IMR-90 (cell line): ENCODE results near the gene ZNF445. TPM values are rescaled to one million over a fixed set of nuclear protein-coding genes. Genes with fewer than 3 reads are reported as not detected.

Source experiments
- ATAC-seq: fragments of 200-7000 bp; cut with Tn5 transposase; 2 replicates; pipeline ENCODE4 v1.9.1; 2020; ENCODE audit warnings: low read depth, mild to moderate bottlenecking, moderate library complexity
- BruUV-seq: library from RNA; stranded (reverse); fragments of 400-500 nt; replicated peaks from 2 replicates; lab custom pipeline; 2021; lab: Mats Ljungman, UMichigan
- CTCF ChIA-PET: fragments of 300-600 bp; formaldehyde crosslinking; extraction: SDS; loops from one replicate; lab custom pipeline; 2021; ENCODE audit warnings: antibody characterized with exemption; lab: Yijun Ruan, JAX
- POLR2A ChIA-PET: fragments of 300-600 bp; sonication (Branson Sonifier 250); formaldehyde crosslinking; loops from one replicate; lab custom pipeline; 2022; ENCODE audit warnings: antibody characterized with exemption; ENCODE audit not compliant: unreplicated experiment; lab: Charles Lee
- DNase-seq: peaks from one replicate; pipeline ENCODE4 v3.0.0; 2013
- H2AFZ ChIP-seq: replicated peaks from 2 replicates; pipeline ENCODE3; 2013; ENCODE audit warnings: low read length, mild to moderate bottlenecking; ENCODE audit not compliant: poor library complexity
- H2AK5ac ChIP-seq: 2 replicates; pipeline ENCODE4 v1.6.1; 2013; ENCODE audit warnings: low read depth, low read length, inconsistent platforms
- H2AK9ac ChIP-seq: replicated peaks from 2 replicates; pipeline ENCODE3; 2013; ENCODE audit warnings: mild to moderate bottlenecking, low read depth, low read length, moderate library complexity; ENCODE audit not compliant: poor library complexity
- H2BK120ac ChIP-seq: 2 replicates; pipeline ENCODE4 v1.6.1; 2013; ENCODE audit warnings: low read depth, low read length, inconsistent platforms
- H2BK15ac ChIP-seq: 3 replicates; pipeline ENCODE4 v1.6.1; 2013; ENCODE audit warnings: low read depth, low read length, inconsistent platforms
- H2BK20ac ChIP-seq: 2 replicates; pipeline ENCODE4 v1.6.1; 2013; ENCODE audit warnings: low read depth, mild to moderate bottlenecking, inconsistent platforms, low read length, moderate library complexity
- H2BK5ac ChIP-seq: 2 replicates; pipeline ENCODE4 v1.6.1; 2013; ENCODE audit warnings: mild to moderate bottlenecking, low read depth, low read length, inconsistent platforms; ENCODE audit not compliant: poor library complexity, severe bottlenecking
- H3K14ac ChIP-seq: replicated peaks from 2 replicates; pipeline ENCODE4 v1.6.1; 2013; ENCODE audit warnings: low read depth, low read length, inconsistent platforms
- H3K18ac ChIP-seq: 2 replicates; pipeline ENCODE4 v1.6.1; 2013; ENCODE audit warnings: low read depth, low read length, control low read depth
- H3K23ac ChIP-seq: 2 replicates; pipeline ENCODE4 v1.6.1; 2013; ENCODE audit warnings: low read depth, low read length, inconsistent platforms
- H3K27ac ChIP-seq: 2 replicates; pipeline ENCODE4 v1.5.1; 2013; ENCODE audit warnings: mild to moderate bottlenecking, control low read depth, low read length; ENCODE audit not compliant: insufficient read depth
- H3K27me3 ChIP-seq: 2 replicates; pipeline ENCODE4 v1.6.1; 2013; ENCODE audit warnings: low read length; ENCODE audit not compliant: control insufficient read depth, insufficient read depth
- H3K36me3 ChIP-seq: 2 replicates; pipeline ENCODE4 v1.6.1; 2013; ENCODE audit warnings: low read length, mixed read lengths; ENCODE audit not compliant: control insufficient read depth, insufficient read depth
- H3K4ac ChIP-seq: 2 replicates; pipeline ENCODE4 v1.6.1; 2013; ENCODE audit warnings: low read depth, low read length, inconsistent platforms
- H3K4me1 ChIP-seq: 2 replicates; pipeline ENCODE4 v1.6.1; 2013; ENCODE audit warnings: low read length, mixed read lengths; ENCODE audit not compliant: control insufficient read depth, insufficient read depth
- H3K4me2 ChIP-seq: 2 replicates; pipeline ENCODE4 v1.6.1; 2013; ENCODE audit warnings: low read depth, mild to moderate bottlenecking, control low read depth, low read length, moderate library complexity
- H3K4me3 ChIP-seq: 2 replicates; pipeline ENCODE4 v1.5.1; 2013; ENCODE audit warnings: low read depth, mild to moderate bottlenecking, control low read depth, low read length, moderate library complexity; ENCODE audit not compliant: insufficient read depth
- H3K56ac ChIP-seq: 2 replicates; pipeline ENCODE4 v1.6.1; 2013; ENCODE audit warnings: low read length, inconsistent platforms; ENCODE audit not compliant: insufficient read depth; ENCODE audit errors: extremely low read depth
- H3K79me1 ChIP-seq, 2 experiments: 2 replicates each; pipeline ENCODE4 v1.6.1; 2013; ENCODE audit warnings: low read length in 2 of 2, inconsistent platforms in 1 of 2, low read depth in 1 of 2
- H3K9ac ChIP-seq: 2 replicates; pipeline ENCODE4 v1.6.1; 2013; ENCODE audit warnings: low read depth, low read length, control low read depth
- H3K9me1 ChIP-seq: 2 replicates; pipeline ENCODE4 v1.6.1; 2013; ENCODE audit warnings: low read length, inconsistent platforms; ENCODE audit not compliant: insufficient read depth
- H3K9me3 ChIP-seq: 2 replicates; pipeline ENCODE4 v1.6.1; 2013; ENCODE audit warnings: low read length; ENCODE audit not compliant: control insufficient read depth, insufficient read depth
- H4K20me1 ChIP-seq: 2 replicates; pipeline ENCODE4 v1.6.1; 2013; ENCODE audit warnings: low read length, inconsistent platforms; ENCODE audit not compliant: insufficient read depth
- H4K5ac ChIP-seq: 2 replicates; pipeline ENCODE4 v1.6.1; 2013; ENCODE audit warnings: mild to moderate bottlenecking, low read depth, low read length, control low read depth
- H4K8ac ChIP-seq, 2 experiments: 2 replicates each; pipeline ENCODE4 v1.6.1; 2013; ENCODE audit warnings: low read depth in 2 of 2, low read length in 2 of 2, control low read depth in 1 of 2, inconsistent platforms in 1 of 2
- H4K91ac ChIP-seq: 2 replicates; pipeline ENCODE4 v1.6.1; 2013; ENCODE audit warnings: low read depth, low read length, inconsistent platforms; ENCODE audit not compliant: insufficient read depth
- BHLHE40 ChIP-seq: fragments of 150-350 bp; IDR thresholded peaks from 2 replicates; pipeline ENCODE4 v1.6.1; 2016; ENCODE audit warnings: mild to moderate bottlenecking, low read depth, low read length
- FOS ChIP-seq: fragments of 150-350 bp; IDR thresholded peaks from 2 replicates; pipeline ENCODE4 v1.6.1; 2016; ENCODE audit warnings: low read depth, low read length
- MAFK ChIP-seq: IDR thresholded peaks from 2 replicates; pipeline ENCODE4 v1.6.1; 2012; ENCODE audit warnings: low read depth, low read length, improper control_type of control experiment
- MXI1 ChIP-seq: IDR thresholded peaks from 2 replicates; pipeline ENCODE4 v1.6.1; 2012; ENCODE audit warnings: low read depth, mild to moderate bottlenecking, low read length, moderate library complexity, borderline replicate concordance
- RCOR1 ChIP-seq: IDR thresholded peaks from 2 replicates; pipeline ENCODE4 v1.6.1; 2012; ENCODE audit warnings: mild to moderate bottlenecking, low read length, improper control_type of control experiment; ENCODE audit not compliant: insufficient replicate concordance
- RFX5 ChIP-seq: IDR thresholded peaks from 2 replicates; pipeline ENCODE4 v1.8.0; 2012; ENCODE audit warnings: low read depth, mild to moderate bottlenecking, low read length, moderate library complexity
- WGBS, 2 experiments: methylation state at CpG; one replicate each; pipeline versions ENCODE4 v1.1.5 to v1.1.7; 2013; ENCODE audit warnings: missing lambda C conversion rate in 2 of 2; ENCODE audit not compliant: insufficient read length in 1 of 2; ENCODE audit errors: extremely low coverage in 2 of 2; 5-methylcytosine and 5-hydroxymethylcytosine counted together
- dilution Hi-C: fragments of 300-500 bp; cut with HindIII; formaldehyde crosslinking; loops from one replicate; pipeline ENCODE4 v1.14.3; 2018; ENCODE audit warnings: low sequenced_read_pairs; ENCODE audit not compliant: unreplicated experiment
- in situ Hi-C: fragments of 300-500 bp; cut with MboI; formaldehyde crosslinking; loops from 3 replicates; pipeline ENCODE4 v1.14.3; 2019; ENCODE audit warnings: low sequenced_read_pairs, inconsistent platforms, mixed read lengths
- intact Hi-C: fragments of 100-400 bp; cut with micrococcal nuclease; formaldehyde crosslinking; loops from 2 replicates; pipeline ENCODE4 v1.10.0; 2022
- polyA plus RNA-seq, 3 experiments: library from polyadenylated mRNA; depleted of rRNA; stranded (reverse); fragments of >200 nt; gene quantifications; 2 replicates each; pipeline ENCODE4 v1.2.3, GENCODE V29; 2012; ENCODE audit warnings: low replicate concordance in 1 of 3
- total RNA-seq: library from RNA; depleted of rRNA; stranded (reverse); fragments of >200 nt; gene quantifications from 2 replicates; pipeline ENCODE4 v1.2.3, GENCODE V29; 2012
- TF ChIP-seq, protein P1 (sequence below): conservative IDR thresholded peaks from 2 replicates; pipeline ENCODE4 v1.5.1; 2012; ENCODE audit warnings: mild to moderate bottlenecking, low read depth, low read length, improper control_type of control experiment

ZNF445 gene
- total and polyA plus RNA-seq, 2 of the 4 experiments (the other 2 are of a cell fraction): 3.3 to 6.3 TPM

GRCh38 chr3:44396200-44397171, 81.0 kb downstream of the ZNF445 start:
- dilution Hi-C loops (no loop called here), intact Hi-C loops (no loop called here), in situ Hi-C loops (no loop called here)
- no peak overlapping the region for H2AK5ac ChIP-seq
- H2AFZ ChIP-seq: no peak overlapping the region
- H4K5ac ChIP-seq: no peak overlapping the region
- no peak overlapping the region for H2BK120ac ChIP-seq
- H3K4me2 ChIP-seq: no peak overlapping the region
- no peaks in the 10 kb centered on the region for H3K4me1 ChIP-seq
- no peak overlapping the region for H3K14ac ChIP-seq
- H3K56ac ChIP-seq: no peak overlapping the region
- H2BK20ac ChIP-seq: no peak overlapping the region
- no TSS peak for BruUV-seq
- ChIA-PET CTCF (no interaction called here), POLR2A (no interaction called here)
- no peak overlapping the region for H3K4me3 ChIP-seq
- no peak overlapping the region for H3K4ac ChIP-seq
- H2BK5ac ChIP-seq: no peak overlapping the region
- H4K8ac ChIP-seq: no peak overlapping the region
- no peak overlapping the region for H2AK9ac ChIP-seq
- no CpG with 5 or more reads among the region's 9 CpGs for WGBS, 2 experiments
- TF ChIP-seq MXI1 (no peak), BHLHE40 (no peak), MAFK (0 out of 2 replicates have a peak, but pooled peaks have one; percentile 5), FOS (no peak), RFX5 (no peak), RCOR1 (no peak)
- TF ChIP-seq, protein P1, sequence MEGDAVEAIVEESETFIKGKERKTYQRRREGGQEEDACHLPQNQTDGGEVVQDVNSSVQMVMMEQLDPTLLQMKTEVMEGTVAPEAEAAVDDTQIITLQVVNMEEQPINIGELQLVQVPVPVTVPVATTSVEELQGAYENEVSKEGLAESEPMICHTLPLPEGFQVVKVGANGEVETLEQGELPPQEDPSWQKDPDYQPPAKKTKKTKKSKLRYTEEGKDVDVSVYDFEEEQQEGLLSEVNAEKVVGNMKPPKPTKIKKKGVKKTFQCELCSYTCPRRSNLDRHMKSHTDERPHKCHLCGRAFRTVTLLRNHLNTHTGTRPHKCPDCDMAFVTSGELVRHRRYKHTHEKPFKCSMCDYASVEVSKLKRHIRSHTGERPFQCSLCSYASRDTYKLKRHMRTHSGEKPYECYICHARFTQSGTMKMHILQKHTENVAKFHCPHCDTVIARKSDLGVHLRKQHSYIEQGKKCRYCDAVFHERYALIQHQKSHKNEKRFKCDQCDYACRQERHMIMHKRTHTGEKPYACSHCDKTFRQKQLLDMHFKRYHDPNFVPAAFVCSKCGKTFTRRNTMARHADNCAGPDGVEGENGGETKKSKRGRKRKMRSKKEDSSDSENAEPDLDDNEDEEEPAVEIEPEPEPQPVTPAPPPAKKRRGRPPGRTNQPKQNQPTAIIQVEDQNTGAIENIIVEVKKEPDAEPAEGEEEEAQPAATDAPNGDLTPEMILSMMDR: no peak
- no peaks in the 10 kb centered on the region for H3K27me3 ChIP-seq
- H3K79me1 ChIP-seq: no peaks in the 10 kb centered on the region
- no peak overlapping the region for H3K18ac ChIP-seq
- no peak overlapping the region for H3K23ac ChIP-seq
- H4K91ac ChIP-seq: no peak overlapping the region
- H3K27ac ChIP-seq: no peak overlapping the region
- no peaks in the 10 kb centered on the region; the same call in 1 of the 2 replicates for H3K9me1 ChIP-seq
- peaks cover 5% of the 10 kb centered on the region for H3K36me3 ChIP-seq
- DNase-seq (no peak), ATAC-seq (no peak)
- no peaks in the 10 kb centered on the region for H4K20me1 ChIP-seq
- H3K9me3 ChIP-seq: no peaks in the 10 kb centered on the region
- H2BK15ac ChIP-seq: no peak overlapping the region
- no peak overlapping the region for H3K9ac ChIP-seq
